Loucy (cell line): Measurements from ENCODE around the gene FGF19.

Experiments used
- EZH2phosphoT487 ChIP-seq: fragments of 200-600 bp; IDR thresholded peaks from 2 replicates; pipeline ENCODE4 v1.6.1; 2018; ENCODE audit warnings: antibody characterized with exemption, mild to moderate bottlenecking, moderate library complexity, borderline replicate concordance
- TF ChIP-seq, protein P1 (sequence below): fragments of 200-600 bp; sonication (generic); conservative IDR thresholded peaks from 2 replicates; pipeline ENCODE4 v1.5.1; 2014; ENCODE audit warnings: mild to moderate bottlenecking, antibody characterized with exemption, low read length

DNA sequence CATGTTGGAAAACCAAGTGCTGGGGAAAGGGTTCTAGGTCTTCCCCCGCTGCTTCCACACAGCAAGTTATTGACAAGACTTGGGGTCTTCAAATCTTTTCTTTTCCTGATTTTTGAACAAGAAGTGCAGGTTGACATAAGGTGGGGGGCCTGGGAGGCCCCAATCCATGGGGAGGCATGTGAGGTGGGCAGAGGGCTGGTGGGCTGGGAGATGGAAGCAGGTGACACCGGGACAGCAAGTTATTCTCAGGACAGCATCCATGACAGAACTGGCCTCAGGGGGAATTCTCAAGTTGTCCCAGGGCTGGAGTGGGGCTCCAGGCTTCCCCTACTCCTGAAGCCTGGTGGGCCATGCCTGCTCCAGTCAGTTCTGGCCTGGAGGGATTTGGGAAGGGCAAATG is 5.5 kb downstream of the FGF19 start:
- TF ChIP-seq, protein P1, sequence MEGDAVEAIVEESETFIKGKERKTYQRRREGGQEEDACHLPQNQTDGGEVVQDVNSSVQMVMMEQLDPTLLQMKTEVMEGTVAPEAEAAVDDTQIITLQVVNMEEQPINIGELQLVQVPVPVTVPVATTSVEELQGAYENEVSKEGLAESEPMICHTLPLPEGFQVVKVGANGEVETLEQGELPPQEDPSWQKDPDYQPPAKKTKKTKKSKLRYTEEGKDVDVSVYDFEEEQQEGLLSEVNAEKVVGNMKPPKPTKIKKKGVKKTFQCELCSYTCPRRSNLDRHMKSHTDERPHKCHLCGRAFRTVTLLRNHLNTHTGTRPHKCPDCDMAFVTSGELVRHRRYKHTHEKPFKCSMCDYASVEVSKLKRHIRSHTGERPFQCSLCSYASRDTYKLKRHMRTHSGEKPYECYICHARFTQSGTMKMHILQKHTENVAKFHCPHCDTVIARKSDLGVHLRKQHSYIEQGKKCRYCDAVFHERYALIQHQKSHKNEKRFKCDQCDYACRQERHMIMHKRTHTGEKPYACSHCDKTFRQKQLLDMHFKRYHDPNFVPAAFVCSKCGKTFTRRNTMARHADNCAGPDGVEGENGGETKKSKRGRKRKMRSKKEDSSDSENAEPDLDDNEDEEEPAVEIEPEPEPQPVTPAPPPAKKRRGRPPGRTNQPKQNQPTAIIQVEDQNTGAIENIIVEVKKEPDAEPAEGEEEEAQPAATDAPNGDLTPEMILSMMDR = no peak
- TF ChIP-seq EZH2phosphoT487 = no peak
